ENCODE measurements around the gene ANO4.

Gene ANO4

GRCh38 chr12:100794441-100795173 is at the start of gene ANO4:
ANO4 (plus strand) TSS chr12:100794776; CDS start chr12:100901786, 107,010 bp downstream.
- no peak for DNase-seq

- no peak for DNase-seq
These were observed 49.1 kb upstream of the ANO4 start for GRCh38 chr12:100745378-100746071.

GRCh38 chr12:100752841-100753240 is 41.7 kb upstream of the ANO4 start:
- DNase-seq: no peak

- DNase-seq: no peak
These were observed 40.7 kb upstream of the ANO4 start for GRCh38 chr12:100753837-100754236.

- no peak for DNase-seq
These were observed 39.4 kb upstream of the ANO4 start for GRCh38 chr12:100755186-100755585.

- no peak for DNase-seq
These were observed 36.5 kb upstream of the ANO4 start for GRCh38 chr12:100758083-100758482.

GRCh38 chr12:100767371-100767770 is 27.2 kb upstream of the ANO4 start:
- no peak for DNase-seq

- no peak for DNase-seq
These were observed 26.6 kb upstream of the ANO4 start for GRCh38 chr12:100767950-100768349.

- DNase-seq: no peak
These were observed 15.5 kb upstream of the ANO4 start for GRCh38 chr12:100778967-100779590.

GRCh38 chr12:100789146-100789545 is 5.4 kb upstream of the ANO4 start:
- no peak for DNase-seq

GRCh38 chr12:100789975-100790374 is 4.6 kb upstream of the ANO4 start:
- no peak for DNase-seq

- DNase-seq: no peak
These were observed 4.0 kb upstream of the ANO4 start for GRCh38 chr12:100790552-100790951.

GRCh38 chr12:100793182-100793581 is 1.4 kb upstream of the ANO4 start:
- no peak for DNase-seq

GRCh38 chr12:100795174-100795799 is 711 bp downstream of the ANO4 start:
- no peak for DNase-seq

- no peak for DNase-seq
These were observed 1.2 kb downstream of the ANO4 start for GRCh38 chr12:100795800-100796179.

GRCh38 chr12:100796621-100797020 is 2.0 kb downstream of the ANO4 start:
- no peak for DNase-seq

- DNase-seq: no peak
These were observed 2.7 kb downstream of the ANO4 start for GRCh38 chr12:100797246-100797645.

GRCh38 chr12:100797786-100798185 is 3.2 kb downstream of the ANO4 start:
- DNase-seq: no peak

GRCh38 chr12:100798286-100799160 is 3.9 kb downstream of the ANO4 start:
- DNase-seq: no peak

GRCh38 chr12:100799770-100800169 is 5.2 kb downstream of the ANO4 start:
- DNase-seq: no peak

- no peak for DNase-seq
These were observed 6.1 kb downstream of the ANO4 start for GRCh38 chr12:100800723-100801122.

- no peak for DNase-seq
These were observed 6.7 kb downstream of the ANO4 start for GRCh38 chr12:100801320-100801719.

GRCh38 chr12:100808777-100809176 is 14.2 kb downstream of the ANO4 start:
- DNase-seq: no peak

All from activated naive CD4-positive, alpha-beta T cell treated with Interleukin-2 at 50 U/mL for 16 hours (primary cell).